Measurements from ENCODE around the gene BEST1. TPM values are rescaled to one million over a fixed set of nuclear protein-coding genes. Genes with fewer than 3 reads are reported as not detected.
A peak's percentile ranks its signal among the peaks of the same experiment; 100 is the strongest.

The BEST1 gene
- total and polyA plus RNA-seq, 2 of the 13 experiments (the other 11 are each of a cell fraction or from before 2014, with no cell fraction given) = 0.09 to 0.65 TPM

- TF ChIP-seq RELA (CRISPR knock-in tag; IDR thresholded peaks at IDR 0.05) (0 out of 2 replicates have a peak, but pooled peaks have one; percentile 29), CC2D1A (CRISPR knock-in tag; IDR thresholded peaks at IDR 0.05) (no peak), RCOR2 (CRISPR knock-in tag; IDR thresholded peaks at IDR 0.05) (peak; percentile 86), MXI1 (IDR thresholded peaks at IDR 0.05; ENCODE audit: borderline replicate concordance, low read depth, low read length) (peak; percentile 15; the same call in 1 of the 3 replicates), ZHX2 (IDR thresholded peaks at IDR 0.05; ENCODE audit: low read depth) (no peak), ZHX2 (CRISPR knock-in tag; IDR thresholded peaks at IDR 0.05; ENCODE audit: borderline replicate concordance) (no peak), IKZF5 (CRISPR knock-in tag; IDR thresholded peaks at IDR 0.05) (0 out of 2 replicates have a peak, but pooled peaks have one; percentile 23), ERF (CRISPR knock-in tag; IDR thresholded peaks at IDR 0.05) (no peak; the same call in 1 of the 2 replicates), GATA4 (IDR thresholded peaks at IDR 0.05; ENCODE audit: borderline replicate concordance, low read depth) (0 out of 2 replicates have a peak, but pooled peaks have one; percentile 47), POGZ (CRISPR knock-in tag; IDR thresholded peaks at IDR 0.05) (peak; percentile 79), PHF20 (CRISPR knock-in tag; IDR thresholded peaks at IDR 0.05) (0 out of 2 replicates have a peak, but pooled peaks have one; percentile 23), ZNF292 (CRISPR knock-in tag; IDR thresholded peaks at IDR 0.05; ENCODE audit: borderline replicate concordance, low read depth) (peak; percentile 74), MTA1 (CRISPR knock-in tag; IDR thresholded peaks at IDR 0.05; ENCODE audit: borderline replicate concordance) (peak; percentile 58; the same call in 1 of the 2 replicates), JUNB (CRISPR knock-in tag; IDR thresholded peaks at IDR 0.05; ENCODE audit: borderline replicate concordance) (no peak), ZMAT5 (CRISPR knock-in tag; IDR thresholded peaks at IDR 0.05; ENCODE audit: borderline replicate concordance, low read depth) (no peak), ZNF12 (CRISPR knock-in tag; IDR thresholded peaks at IDR 0.05) (peak; percentile 59; the same call in 1 of the 2 replicates), NCOA1 (CRISPR knock-in tag; IDR thresholded peaks at IDR 0.05) (peak; percentile 70; the same call in 1 of the 2 replicates), GTF2F1 (IDR thresholded peaks at IDR 0.05; ENCODE audit: low read length) (no peak), ZNF83 (CRISPR knock-in tag; IDR thresholded peaks at IDR 0.05; ENCODE audit: borderline replicate concordance) (no peak), NFKBIZ (CRISPR knock-in tag; IDR thresholded peaks at IDR 0.05) (0 out of 2 replicates have a peak, but pooled peaks have one; percentile 66), CSRNP1 (CRISPR knock-in tag; IDR thresholded peaks at IDR 0.05) (0 out of 2 replicates have a peak, but pooled peaks have one; percentile 53)
These were observed 30.8 kb downstream of the BEST1 start (continued) for GRCh38 chr11:61980783-61981541.
